NCI-H82 treated with DMSO at 0.1 percent for 48 hours (cell line): Measurements from ENCODE around the gene UQCC2.

Source experiments
- DNase-seq: peaks from one replicate; lab custom pipeline; 2025; ENCODE audit not compliant: unreplicated experiment; lab: John Stamatoyannopoulos, UW

Gene UQCC2

GRCh38 chr6:33677689-33678088 is 33.8 kb downstream of the UQCC2 start:
- no peak for DNase-seq

DNA sequence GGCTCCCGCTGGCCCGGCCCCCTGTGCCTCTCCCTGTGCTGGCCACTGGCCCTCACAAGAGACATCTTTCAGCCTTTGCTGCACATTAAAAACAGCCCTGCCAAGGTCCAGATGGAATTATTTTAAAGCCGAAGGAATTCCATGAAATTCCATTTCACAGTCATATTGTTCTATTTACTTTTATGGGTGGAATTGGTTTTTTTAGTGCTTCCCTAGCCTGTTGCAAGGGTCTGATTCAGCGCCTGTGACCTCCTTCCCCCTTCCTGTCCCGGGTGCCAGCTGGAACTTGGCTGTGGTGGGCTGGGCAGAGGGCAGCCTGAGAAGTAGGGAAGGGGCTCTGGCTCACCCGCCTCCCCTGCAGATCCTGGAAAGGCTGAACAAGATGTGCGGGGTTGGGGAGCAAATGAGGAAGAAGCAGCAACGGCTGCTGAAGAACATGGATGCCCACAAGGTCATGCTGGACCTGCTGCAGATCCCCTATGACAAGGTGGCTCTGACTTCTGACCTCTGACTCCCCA is 34.3 kb downstream of the UQCC2 start:
- DNase-seq, result no peak

DNA sequence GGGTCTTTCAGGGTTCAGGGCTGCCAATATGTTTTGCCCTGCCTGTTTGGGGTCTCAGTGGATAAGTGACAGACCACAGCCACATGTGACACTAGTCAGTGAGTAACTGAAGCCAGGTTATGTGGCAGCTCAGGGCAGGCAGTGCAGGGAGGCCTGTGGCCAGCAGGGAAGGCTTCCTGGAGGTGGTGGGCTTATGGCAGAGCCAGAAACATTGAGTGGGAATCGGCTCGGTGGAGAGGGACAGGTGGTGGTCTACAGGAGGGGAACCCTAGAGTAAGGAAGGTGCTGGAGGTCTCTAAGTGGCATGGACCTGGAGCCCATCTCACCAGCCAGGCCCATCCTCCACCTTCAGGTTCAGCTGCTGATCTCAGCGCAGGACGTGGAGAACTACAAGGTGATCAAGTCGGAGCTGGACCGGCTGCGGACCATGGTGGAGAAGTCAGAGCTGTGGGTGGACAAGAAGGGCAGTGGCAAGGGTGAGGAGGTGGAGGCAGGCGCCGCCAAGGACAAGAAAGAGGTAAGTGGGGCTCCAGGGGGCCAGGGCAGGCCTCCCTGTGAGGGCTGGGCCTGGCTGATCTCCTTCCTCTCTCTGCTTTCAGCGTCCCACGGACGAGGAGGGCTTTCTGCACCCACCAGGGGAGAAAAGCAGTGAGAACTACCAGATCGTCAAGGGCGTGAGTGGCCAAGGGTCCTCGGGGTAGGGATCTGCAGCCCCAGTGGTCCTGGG is 34.9 kb downstream of the UQCC2 start:
- no peak for DNase-seq

GRCh38 chr6:33675968-33676367 is 35.5 kb downstream of the UQCC2 start:
- no peak for DNase-seq

DNA sequence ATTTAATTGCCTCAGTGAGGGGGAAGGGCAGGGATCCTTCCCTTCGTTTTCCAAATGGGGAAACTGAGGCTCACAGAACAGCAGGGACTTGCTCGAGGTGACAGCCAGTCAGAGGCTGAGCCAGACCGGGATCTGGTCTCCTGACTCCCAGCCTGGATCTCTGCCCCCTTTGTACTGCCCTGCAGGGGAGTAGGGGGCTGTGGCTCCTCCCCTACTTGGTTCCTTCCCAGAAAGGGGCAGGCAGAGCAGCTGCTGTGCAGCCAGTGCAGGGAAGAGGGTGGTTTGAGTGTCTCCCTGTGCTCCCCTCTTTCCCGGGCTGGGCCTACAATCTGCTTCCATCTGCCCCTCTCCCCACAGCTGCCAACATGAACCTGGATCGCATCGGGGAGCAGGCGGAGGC is 37.6 kb downstream of the UQCC2 start:
- no peak for DNase-seq

DNA sequence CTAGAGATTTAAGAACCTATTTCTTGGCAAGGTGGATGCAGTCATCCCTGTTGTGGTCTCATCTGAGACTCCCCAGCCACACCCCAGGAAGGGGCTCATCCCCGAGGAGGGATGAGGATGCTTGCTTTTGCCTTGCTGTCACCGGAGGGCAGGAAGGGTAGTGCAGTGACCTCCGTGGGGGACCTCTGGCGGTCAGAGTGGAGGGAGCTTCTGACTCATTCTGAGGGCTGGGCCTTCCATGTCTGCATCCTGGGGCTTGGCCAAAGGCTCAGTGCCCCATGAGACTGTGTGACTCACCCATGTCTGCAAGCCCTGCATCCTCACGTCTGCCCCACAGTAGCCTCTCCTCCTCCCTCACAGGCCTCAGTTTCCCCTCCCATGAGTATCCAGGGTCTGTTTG is 38.7 kb downstream of the UQCC2 start:
- DNase-seq, result no peak

- no peak for DNase-seq
Measured at GRCh38 chr6:33671744-33672072, 39.8 kb downstream of the UQCC2 start.

- DNase-seq, result no peak
Measured at GRCh38 chr6:33670971-33671743, 40.3 kb downstream of the UQCC2 start.

GRCh38 chr6:33670086-33670660 is 41.3 kb downstream of the UQCC2 start:
- no peak for DNase-seq

- DNase-seq, result no peak
Measured at GRCh38 chr6:33668914-33669313, 42.6 kb downstream of the UQCC2 start.

- no peak for DNase-seq
Measured at GRCh38 chr6:33668328-33668727, 43.2 kb downstream of the UQCC2 start.

- DNase-seq, result no peak
Measured at GRCh38 chr6:33667776-33668175, 43.7 kb downstream of the UQCC2 start.

- no peak for DNase-seq
Measured at GRCh38 chr6:33667072-33667471, 44.4 kb downstream of the UQCC2 start.

GRCh38 chr6:33665957-33666356 is 45.5 kb downstream of the UQCC2 start:
- no peak for DNase-seq

DNA sequence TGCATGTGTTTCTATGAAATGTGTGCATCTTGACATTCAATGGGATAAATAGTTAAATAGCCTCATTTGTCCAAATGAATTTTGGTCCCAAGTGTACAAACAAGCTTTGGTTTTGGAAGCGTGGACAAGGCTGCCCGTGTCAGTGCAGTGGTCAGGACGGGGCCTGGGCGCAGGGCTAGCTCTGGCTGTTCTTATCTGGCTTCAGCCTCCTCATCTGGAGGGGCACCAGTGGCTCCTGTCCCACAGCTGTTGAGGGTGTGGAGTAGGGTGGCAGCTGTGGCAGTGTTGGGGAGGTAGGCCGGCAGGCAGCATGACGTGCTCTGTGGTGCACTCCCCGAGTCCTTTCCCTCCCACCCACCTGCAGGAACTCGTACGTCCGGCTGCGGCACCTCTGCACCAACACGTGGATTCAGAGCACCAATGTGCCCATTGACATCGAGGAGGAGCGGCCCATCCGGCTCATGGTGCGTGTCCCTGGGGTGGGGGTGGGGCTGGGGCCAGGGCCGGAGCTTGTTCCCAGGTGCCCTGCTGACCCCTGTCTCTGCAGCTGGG is 46.9 kb downstream of the UQCC2 start:
- DNase-seq, result no peak

GRCh38 chr6:33663727-33664449 is 47.6 kb downstream of the UQCC2 start:
- no peak for DNase-seq

DNA sequence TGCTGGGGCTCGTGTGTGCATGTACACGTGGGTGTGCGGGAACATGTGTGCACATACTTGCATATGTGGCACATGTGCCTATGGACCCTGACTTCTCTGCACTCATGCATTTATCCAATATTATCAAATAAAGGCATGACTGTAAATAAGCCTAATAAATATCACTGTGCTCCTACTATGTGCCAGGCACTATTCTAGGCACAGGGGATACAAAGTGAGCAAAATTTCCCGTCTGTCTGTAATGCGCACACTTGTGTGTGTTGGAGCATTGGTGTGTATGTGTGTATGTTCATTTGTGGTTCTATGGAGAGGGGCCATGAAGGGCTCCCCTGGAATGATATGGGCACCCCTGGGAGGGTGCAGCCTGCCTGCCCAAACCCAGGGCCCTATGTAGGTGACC is 48.5 kb downstream of the UQCC2 start:
- DNase-seq, result no peak

DNA sequence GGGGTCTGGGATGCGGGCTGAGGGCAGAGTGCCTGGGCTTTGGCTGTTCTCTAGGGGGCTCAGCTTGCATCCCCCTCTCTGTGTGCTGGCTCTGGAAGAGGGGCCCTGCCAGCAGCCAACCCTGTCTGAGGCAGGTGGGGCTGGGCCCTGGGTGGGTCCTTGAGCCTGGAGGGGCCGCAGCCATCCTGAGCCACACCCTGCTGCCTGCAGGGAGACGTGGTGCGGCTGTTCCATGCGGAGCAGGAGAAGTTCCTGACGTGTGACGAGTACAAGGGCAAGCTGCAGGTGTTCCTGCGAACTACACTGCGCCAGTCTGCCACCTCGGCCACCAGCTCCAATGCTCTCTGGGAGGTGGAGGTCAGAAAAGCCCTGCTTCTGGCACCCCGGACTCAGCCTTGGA is 49.2 kb downstream of the UQCC2 start:
- no peak for DNase-seq

GRCh38 chr6:33661106-33661838 is 50.2 kb downstream of the UQCC2 start:
- DNase-seq, result no peak

DNA sequence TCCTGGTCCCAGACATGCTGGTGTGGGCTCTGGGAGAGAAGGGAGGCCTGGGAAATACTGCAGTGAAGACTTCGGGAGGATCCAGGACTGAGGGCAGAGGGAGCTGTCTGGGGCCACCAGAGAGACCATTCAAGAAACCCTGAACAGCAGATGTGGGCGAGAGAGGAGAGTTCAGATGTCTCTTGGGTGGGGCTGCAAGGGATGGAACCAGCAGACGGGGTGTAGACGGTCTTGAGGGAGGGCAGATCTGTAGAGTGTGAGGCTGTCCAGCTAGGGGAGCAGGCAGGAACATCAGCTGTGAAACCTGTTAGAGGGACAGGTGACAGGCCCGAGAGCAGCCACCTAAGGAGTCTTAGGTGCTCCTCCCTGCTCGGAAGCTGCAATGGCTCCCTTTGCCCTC is 51.5 kb downstream of the UQCC2 start:
- no peak for DNase-seq
